Mucosa of descending colon (tissue), 3 donors: Measurements from ENCODE around the gene MAP3K15. TPM values are rescaled to one million over a fixed set of nuclear protein-coding genes. Genes with fewer than 3 reads are reported as not detected.

Source experiments
- ATAC-seq: fragments of 200-7000 bp; cut with Tn5 transposase; one replicate; pipeline ENCODE4 v1.9.1; 2020; ENCODE audit warnings: mild to moderate bottlenecking, moderate library complexity
- DNase-seq, 3 donors: peaks; one replicate each; pipeline ENCODE4 v3.0.0-alpha.2; 2020
- H3K36me3 ChIP-seq: fragments of 200-600 bp; one replicate; pipeline ENCODE4 v1.8.0; 2021; ENCODE audit warnings: low read depth, mild to moderate bottlenecking
- H3K4me1 ChIP-seq: fragments of 200-600 bp; one replicate; pipeline ENCODE4 v1.8.0; 2021; ENCODE audit warnings: low read depth, mild to moderate bottlenecking
- H3K4me3 ChIP-seq: fragments of 200-600 bp; one replicate; pipeline ENCODE4 v1.8.0; 2021; ENCODE audit warnings: mild to moderate bottlenecking
- H3K9me3 ChIP-seq: fragments of 200-600 bp; one replicate; pipeline ENCODE4 v1.8.0; 2021; ENCODE audit warnings: mild to moderate bottlenecking
- CTCF ChIP-seq: fragments of 200-600 bp; IDR thresholded peaks from one replicate; pipeline ENCODE4 v1.8.0; 2022; ENCODE audit warnings: antibody characterized with exemption, mild to moderate bottlenecking
- intact Hi-C, 2 donors: fragments of 100-400 bp; cut with DNase I in 1 of 2; cut with micrococcal nuclease in 1 of 2; formaldehyde crosslinking; loops; one replicate each; pipeline versions ENCODE4 v1.11.0 to v1.11.1; 2022; cut with DNase I, micrococcal nuclease
- total RNA-seq, 3 donors: library from RNA; stranded (reverse); fragmentation: NEBNext Ultra II Directional in 2 of 3; extraction: Animal tissue kit (Norgen Biotek cat#: 25700) in 2 of 3; gene quantifications; one replicate each; pipeline versions ENCODE4 v1.2.1 to v1.2.4, GENCODE V29; 2021 to 2023
- donor health status: DM: no; HTN: no; CAD: no; lungs with moderate emphysema.
- donor health status: DM: no; HTN: no; CAD: no.
- donor health status: DM: no; HTN: yes; CAD: no.

MAP3K15 gene
- total RNA-seq, 3 donors from 2014 or later, result 0.16 to 0.23 TPM; not detected in 1

- TF ChIP-seq CTCF, result no peak
- H3K4me1 ChIP-seq, result no peaks in the 10 kb centered on the region
- H3K4me3 ChIP-seq, result no peak overlapping the region
- intact Hi-C loops, result no loop called here
- DNase-seq, result no peak
- H3K9me3 ChIP-seq, result no peaks in the 10 kb centered on the region
- ATAC-seq, result no peak
- H3K36me3 ChIP-seq, result no peaks in the 10 kb centered on the region
Observed at GRCh38 chrX:19392703-19393102, 122.6 kb downstream of the MAP3K15 start.

- ATAC-seq (no peak), DNase-seq (no peak)
- no peak for TF ChIP-seq CTCF
- H3K4me3 ChIP-seq, result no peak overlapping the region
- H3K36me3 ChIP-seq, result no peaks in the 10 kb centered on the region
- no peaks in the 10 kb centered on the region for H3K9me3 ChIP-seq
- intact Hi-C loops, result no loop called here
- H3K4me1 ChIP-seq, result no peaks in the 10 kb centered on the region
Observed at GRCh38 chrX:19392078-19392477, 123.2 kb downstream of the MAP3K15 start.

- DNase-seq (no peak), ATAC-seq (no peak)
- Histone ChIP-seq H3K36me3 (no peaks in the 10 kb centered on the region), H3K9me3 (no peaks in the 10 kb centered on the region), H3K4me3 (no peak overlapping the region), H3K4me1 (no peaks in the 10 kb centered on the region)
- no peak for TF ChIP-seq CTCF
- intact Hi-C loops, result no loop called here
Observed at GRCh38 chrX:19389227-19389845, 126.0 kb downstream of the MAP3K15 start.

- ATAC-seq (no peak), DNase-seq (no peak)
- intact Hi-C loops, result no loop called here
- Histone ChIP-seq H3K4me1 (no peaks in the 10 kb centered on the region), H3K4me3 (no peak overlapping the region), H3K36me3 (no peaks in the 10 kb centered on the region), H3K9me3 (no peaks in the 10 kb centered on the region)
- no peak for TF ChIP-seq CTCF
Observed at GRCh38 chrX:19388741-19389140, 126.6 kb downstream of the MAP3K15 start.

- Histone ChIP-seq H3K4me3 (no peak overlapping the region), H3K36me3 (no peaks in the 10 kb centered on the region), H3K4me1 (no peaks in the 10 kb centered on the region), H3K9me3 (no peaks in the 10 kb centered on the region)
- ATAC-seq, result no peak
- DNase-seq, result no peak
- TF ChIP-seq CTCF, result no peak
- intact Hi-C loops, result no loop called here
Observed at GRCh38 chrX:19388064-19388679, 127.1 kb downstream of the MAP3K15 start.
